GM19467 (cell line): Measurements from ENCODE around the gene MAPK14.
"Not testable (repeated sequence)": the region's sequence is repeated elsewhere in the genome, so short reads cannot be mapped to it uniquely, and the experiment has no call there.

ENCODE experiments used
- ATAC-seq: cut with Tn5 transposase; IDR thresholded peaks from one replicate; pipeline ENCODE4 v1.9.1; 2021; ENCODE audit warnings: mild to moderate bottlenecking, moderate library complexity; ENCODE audit not compliant: unreplicated experiment

The MAPK14 gene

GRCh38 chr6:36120979-36121786, 93.6 kb downstream of the MAPK14 start:
- no peak for ATAC-seq

GRCh38 chr6:36121787-36122494, 94.3 kb downstream of the MAPK14 start:
- no peak for ATAC-seq

- no peak for ATAC-seq
Measured at GRCh38 chr6:36122495-36123269, 95.1 kb downstream of the MAPK14 start.

GRCh38 chr6:36123270-36124139, 95.9 kb downstream of the MAPK14 start:
- peak; percentile 59 for ATAC-seq

GRCh38 chr6:36124346-36124745, 96.7 kb downstream of the MAPK14 start:
- ATAC-seq = not testable (repeated sequence)

GRCh38 chr6:36124881-36125280, 97.3 kb downstream of the MAPK14 start:
- no peak for ATAC-seq

GRCh38 chr6:36125575-36125974, 98.0 kb downstream of the MAPK14 start:
- ATAC-seq = no peak

- ATAC-seq = no peak
Measured at GRCh38 chr6:36126121-36126520, 98.5 kb downstream of the MAPK14 start.

- ATAC-seq = no peak
Measured at GRCh38 chr6:36126553-36127458, 99.2 kb downstream of the MAPK14 start.

- no peak for ATAC-seq
Measured at GRCh38 chr6:36127462-36128016, 99.9 kb downstream of the MAPK14 start.

GRCh38 chr6:36128073-36128472, 100.5 kb downstream of the MAPK14 start:
- no peak for ATAC-seq

GRCh38 chr6:36128793-36129192, 101.2 kb downstream of the MAPK14 start:
- ATAC-seq = no peak

- ATAC-seq = not testable (repeated sequence)
Measured at GRCh38 chr6:36129334-36129733, 101.7 kb downstream of the MAPK14 start.

GRCh38 chr6:36129941-36130666, 102.5 kb downstream of the MAPK14 start, which contains the start of gene MAPK13:
Gene MAPK13, plus strand, starts transcription at chr6:36130513. Its CDS starts 70 bp downstream, at chr6:36130583.
- no peak for ATAC-seq

- ATAC-seq = peak; percentile 12
Measured at GRCh38 chr6:36130667-36131510, 103.3 kb downstream of the MAPK14 start.

GRCh38 chr6:36131511-36132245, 104.1 kb downstream of the MAPK14 start:
- peak; percentile 86 for ATAC-seq
